ENCODE results near the gene EIF4B.
A peak's percentile ranks its signal among the peaks of the same experiment; 100 is the strongest.

The EIF4B gene

GRCh38 chr12:53060721-53061276 is 54.5 kb downstream of the EIF4B start:
- DNase-seq, result no peak

GRCh38 chr12:53061404-53062010 is 55.3 kb downstream of the EIF4B start:
- no peak for DNase-seq

- no peak for DNase-seq
These were observed 56.0 kb downstream of the EIF4B start for GRCh38 chr12:53062011-53062961.

GRCh38 chr12:53062977-53063707 is 56.9 kb downstream of the EIF4B start:
- DNase-seq, result no peak

GRCh38 chr12:53063708-53064612 is 57.7 kb downstream of the EIF4B start:
- DNase-seq, result no peak

- DNase-seq, result no peak
These were observed 58.6 kb downstream of the EIF4B start for GRCh38 chr12:53064613-53065436.

- no peak for DNase-seq
These were observed 59.2 kb downstream of the EIF4B start for GRCh38 chr12:53065470-53065869.

GRCh38 chr12:53065975-53066931 is 60.0 kb downstream of the EIF4B start:
- DNase-seq, result peak; percentile 69

- no peak for DNase-seq
These were observed 61.1 kb downstream of the EIF4B start for GRCh38 chr12:53067074-53067992.

- DNase-seq, result no peak
These were observed 61.9 kb downstream of the EIF4B start for GRCh38 chr12:53067993-53068770.

- no peak for DNase-seq
These were observed 62.7 kb downstream of the EIF4B start for GRCh38 chr12:53068811-53069585.

GRCh38 chr12:53069621-53070410 is 63.6 kb downstream of the EIF4B start:
- DNase-seq, result no peak

GRCh38 chr12:53070877-53071492 is 64.7 kb downstream of the EIF4B start:
- no peak for DNase-seq

GRCh38 chr12:53071591-53072551 is 65.6 kb downstream of the EIF4B start:
- no peak for DNase-seq

- no peak for DNase-seq
These were observed 67.6 kb downstream of the EIF4B start for GRCh38 chr12:53073881-53074280.
